Esophagus muscularis mucosa (tissue), 4 donors: Measurements from ENCODE around the gene FZD7. TPM values are rescaled to one million over a fixed set of nuclear protein-coding genes. Genes with fewer than 3 reads are reported as not detected.

ENCODE experiments used
- DNase-seq: peaks from one replicate; pipeline ENCODE4 v3.0.0-alpha.2; 2017; ENCODE audit errors: extremely low spot score
- H3K27ac ChIP-seq, 4 donors: fragments of 200-600 bp; sonication (generic); replicated peaks in 1 of 4; 1 replicate in 3 of 4; 2 replicates in 1 of 4; pipeline ENCODE4 v1.5.1; 2016 to 2019; ENCODE audit warnings: mild to moderate bottlenecking in 1 of 4
- H3K27me3 ChIP-seq, 4 donors: fragments of 200-600 bp; sonication (generic); one replicate each; pipeline versions ENCODE4 v1.5.1 to v1.6.0; 2016 to 2019
- H3K36me3 ChIP-seq, 4 donors: fragments of 200-600 bp; sonication (generic); one replicate each; pipeline ENCODE4 v1.5.1; 2016 to 2019
- H3K4me1 ChIP-seq, 4 donors: fragments of 200-600 bp; sonication (generic); one replicate each; pipeline ENCODE4 v1.5.1; 2016 to 2019
- H3K4me3 ChIP-seq, 4 donors: fragments of 200-600 bp; sonication (generic); 1 replicate in 2 of 4; 2 replicates in 2 of 4; pipeline ENCODE4 v1.5.1; 2016 to 2019; ENCODE audit warnings: mild to moderate bottlenecking in 4 of 4, moderate library complexity in 1 of 4
- H3K9me3 ChIP-seq, 4 donors: fragments of 200-600 bp; sonication (generic); 1 replicate in 3 of 4; 2 replicates in 1 of 4; pipeline ENCODE4 v1.5.1; 2016 to 2019
- CTCF ChIP-seq, 3 experiments: fragments of 200-600 bp in 2 of 3; fragments of 450-650 bp in 1 of 3; sonication (generic) in 2 of 3; IDR thresholded peaks; one replicate each; pipeline ENCODE4 v1.5.1; 2017 to 2019; ENCODE audit warnings: antibody characterized with exemption in 3 of 3, mild to moderate bottlenecking in 2 of 3, moderate library complexity in 1 of 3
- EP300 ChIP-seq: sonication (generic); formaldehyde crosslinking; IDR thresholded peaks from one replicate; pipeline ENCODE4 v1.6.1; 2017; ENCODE audit warnings: antibody characterized with exemption
- POLR2A ChIP-seq: fragments of 450-650 bp; IDR thresholded peaks from one replicate; pipeline ENCODE4 v1.6.1; 2017; ENCODE audit warnings: antibody characterized with exemption, moderate library complexity, mild to moderate bottlenecking, low read depth
- POLR2AphosphoS5 ChIP-seq, 2 donors: sonication (generic); formaldehyde crosslinking; IDR thresholded peaks; one replicate each; pipeline ENCODE4 v1.6.1; 2017; ENCODE audit warnings: antibody characterized with exemption in 2 of 2
- WGBS: methylation state at CpG from one replicate; pipeline ENCODE4 v1.1.5; 2018; 5-methylcytosine and 5-hydroxymethylcytosine counted together
- intact Hi-C: fragments of 100-400 bp; cut with DNase I; formaldehyde crosslinking; loops from one replicate; pipeline ENCODE4 v1.15.1; 2023
- total RNA-seq, 4 donors: library from RNA; depleted of rRNA; stranded (reverse); fragments of >200 nt; gene quantifications; one replicate each; pipeline versions ENCODE4 v1.1.0 to v1.2.1, GENCODE V29; 2016

FZD7 gene
- total RNA-seq, 4 donors from 2014 or later: 51.5 to 67.7 (median 57.7) TPM

- Histone ChIP-seq H3K27me3 (no peaks in the 10 kb centered on the region), H3K4me1 (peaks cover 0 to 7% (median 3%) of the 10 kb centered on the region in 4 donors), H3K27ac (no peak overlapping the region), H3K36me3 (no peaks in the 10 kb centered on the region), H3K4me3 (no peak overlapping the region), H3K9me3 (no peaks in the 10 kb centered on the region)
- TF ChIP-seq EP300: no peak
- no peak for DNase-seq
- WGBS: 62% methylated on average over 8 of the region's 8 CpGs
- intact Hi-C loops: no loop called here
Observed at GRCh38 chr2:201996679-201997314, 36.9 kb upstream of the FZD7 start.

DNA sequence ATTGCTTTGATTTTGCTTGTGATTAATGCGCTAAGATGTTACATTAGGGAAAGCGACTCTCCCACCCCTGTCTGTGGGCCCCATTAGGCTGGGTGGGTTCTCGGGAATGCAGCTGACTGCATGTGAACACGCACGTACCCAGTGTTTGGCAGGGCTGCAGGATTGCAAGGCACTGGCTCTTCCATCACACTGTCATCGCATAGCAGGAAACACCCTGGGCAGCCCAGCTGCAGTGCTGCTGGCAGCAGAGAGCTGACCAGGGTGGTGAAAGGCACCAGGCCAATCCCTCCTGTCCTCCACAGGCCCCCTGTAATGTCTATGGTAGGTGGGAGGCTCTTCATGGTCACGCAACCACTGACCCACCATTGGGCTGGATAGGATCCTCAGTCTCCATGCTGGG lies 34.4 kb upstream of the FZD7 start:
- no peak for DNase-seq
- intact Hi-C loops: no loop called here
- Histone ChIP-seq H3K4me3 (no peak overlapping the region), H3K27me3 (no peaks in the 10 kb centered on the region), H3K9me3 (no peaks in the 10 kb centered on the region), H3K4me1 (peaks cover 0 to 7% (median 3%) of the 10 kb centered on the region in 4 donors), H3K27ac (no peak overlapping the region), H3K36me3 (no peaks in the 10 kb centered on the region)
- 66% methylated on average over 6 of the region's 7 CpGs for WGBS
- TF ChIP-seq EP300: no peak
- no peak for TF ChIP-seq POLR2AphosphoS5 (IDR thresholded peaks at IDR 0.05)
- TF ChIP-seq POLR2A: no peak

- no peak for DNase-seq
- 89% methylated on average over 2 of the region's 2 CpGs for WGBS
Observed at GRCh38 chr2:202001826-202002225, 31.8 kb upstream of the FZD7 start.

DNA sequence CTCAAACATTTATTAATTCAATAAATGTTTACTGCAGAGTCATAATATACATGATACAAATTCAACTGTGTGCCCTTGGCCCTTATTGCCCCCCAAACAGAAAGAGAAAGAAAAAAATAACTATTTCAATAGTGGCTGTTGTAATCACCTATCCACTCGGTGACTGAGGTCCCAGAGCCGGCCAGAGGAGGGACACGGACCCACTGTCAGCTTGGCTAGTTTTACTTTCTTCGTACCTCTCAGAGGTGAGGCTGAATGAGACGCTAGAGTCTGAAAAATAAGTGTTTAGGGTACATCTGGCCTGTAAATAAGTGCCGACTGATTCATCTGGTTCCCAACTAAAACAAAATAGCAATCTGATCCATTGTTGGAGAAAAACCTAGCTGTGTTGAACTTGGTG lies 31.3 kb upstream of the FZD7 start:
- Histone ChIP-seq H3K4me1 (peaks cover 0 to 7% (median 5%) of the 10 kb centered on the region in 4 donors), H3K4me3 (no peak overlapping the region), H3K36me3 (no peaks in the 10 kb centered on the region), H3K9me3 (no peaks in the 10 kb centered on the region), H3K27me3 (no peaks in the 10 kb centered on the region), H3K27ac (no peak overlapping the region)
- intact Hi-C loops: no loop called here
- TF ChIP-seq POLR2AphosphoS5 (IDR thresholded peaks at IDR 0.05) (no peak), CTCF (IDR thresholded peaks at IDR 0.05) (no peak), POLR2A (no peak), EP300 (no peak)
- no peak for DNase-seq
- WGBS: 93% methylated on average over 6 of the region's 6 CpGs

More at GRCh38 chr2:202001826-202002225, 31.8 kb upstream of the FZD7 start:
- H3K4me1 ChIP-seq: peaks cover 0 to 7% (median 3%) of the 10 kb centered on the region in 4 donors
- H3K36me3 ChIP-seq: no peaks in the 10 kb centered on the region
- intact Hi-C loops: no loop called here
- H3K27ac ChIP-seq: no peak overlapping the region
- no peaks in the 10 kb centered on the region for H3K9me3 ChIP-seq
- H3K4me3 ChIP-seq: no peak overlapping the region
- TF ChIP-seq CTCF (IDR thresholded peaks at IDR 0.05): no peak
- H3K27me3 ChIP-seq: no peaks in the 10 kb centered on the region

- Histone ChIP-seq H3K27me3 (no peaks in the 10 kb centered on the region), H3K27ac (no peak overlapping the region), H3K9me3 (no peaks in the 10 kb centered on the region), H3K4me3 (no peak overlapping the region), H3K36me3 (no peaks in the 10 kb centered on the region), H3K4me1 (peaks cover 11 to 22% (median 17%) of the 10 kb centered on the region in 4 donors)
- WGBS: 86% methylated on average over 3 of the region's 3 CpGs
- no peak for DNase-seq
- no peak for TF ChIP-seq EP300
- no peak for TF ChIP-seq POLR2A
- TF ChIP-seq CTCF (IDR thresholded peaks at IDR 0.05): no peak
- TF ChIP-seq POLR2AphosphoS5 (IDR thresholded peaks at IDR 0.05): no peak
- intact Hi-C loops: no loop called here
Observed at GRCh38 chr2:202005272-202005887, 28.3 kb upstream of the FZD7 start.
